Measurements from ENCODE around the gene UVRAG.
A peak's percentile ranks its signal among the peaks of the same experiment; 100 is the strongest.

Gene UVRAG

GRCh38 chr11:76119779-76120178 is 304.8 kb downstream of the UVRAG start:
- no peak for DNase-seq (ENCODE audit: low spot score)

- no peak for DNase-seq (ENCODE audit: low spot score)
These were observed 305.6 kb downstream of the UVRAG start for GRCh38 chr11:76120513-76121101.

- DNase-seq (ENCODE audit: low spot score): no peak
These were observed 308.2 kb downstream of the UVRAG start for GRCh38 chr11:76123248-76123647.

- DNase-seq (ENCODE audit: low spot score): no peak
These were observed 310.1 kb downstream of the UVRAG start for GRCh38 chr11:76124905-76125770.

GRCh38 chr11:76129729-76130128 is 314.7 kb downstream of the UVRAG start:
- no peak for DNase-seq (ENCODE audit: low spot score)

GRCh38 chr11:76131142-76131541 is 316.1 kb downstream of the UVRAG start:
- no peak for DNase-seq (ENCODE audit: low spot score)

- no peak for DNase-seq (ENCODE audit: low spot score)
These were observed 316.9 kb downstream of the UVRAG start for GRCh38 chr11:76131671-76132631.

- DNase-seq (ENCODE audit: low spot score): no peak
These were observed 319.2 kb downstream of the UVRAG start for GRCh38 chr11:76134239-76134638.

GRCh38 chr11:76135491-76135890 is 320.5 kb downstream of the UVRAG start:
- no peak for DNase-seq (ENCODE audit: low spot score)

GRCh38 chr11:76139314-76139713 is 324.3 kb downstream of the UVRAG start:
- DNase-seq (ENCODE audit: low spot score): no peak

GRCh38 chr11:76140912-76141574 is 326.0 kb downstream of the UVRAG start:
- DNase-seq (ENCODE audit: low spot score): no peak

GRCh38 chr11:76141901-76142588 is 327.0 kb downstream of the UVRAG start:
- DNase-seq (ENCODE audit: low spot score): no peak

- DNase-seq (ENCODE audit: low spot score): no peak
These were observed 328.3 kb downstream of the UVRAG start for GRCh38 chr11:76143274-76143673.

- DNase-seq (ENCODE audit: low spot score): peak; percentile 69
These were observed 332.2 kb downstream of the UVRAG start for GRCh38 chr11:76147106-76147740.

GRCh38 chr11:76148231-76148630 is 333.2 kb downstream of the UVRAG start:
- DNase-seq (ENCODE audit: low spot score): peak; percentile 44

- DNase-seq (ENCODE audit: low spot score): peak; percentile 44
These were observed 334.1 kb downstream of the UVRAG start for GRCh38 chr11:76148941-76149613.

GRCh38 chr11:76149713-76150112 is 334.7 kb downstream of the UVRAG start:
- no peak for DNase-seq (ENCODE audit: low spot score)

- no peak for DNase-seq (ENCODE audit: low spot score)
These were observed 335.1 kb downstream of the UVRAG start for GRCh38 chr11:76150141-76150540.

- DNase-seq (ENCODE audit: low spot score): no peak
These were observed 336.6 kb downstream of the UVRAG start for GRCh38 chr11:76151556-76152085.
